H9 (cell line): Measurements from ENCODE around the gene CAPN3. TPM values are rescaled to one million over a fixed set of nuclear protein-coding genes. Genes with fewer than 3 reads are reported as not detected.

Source experiments
- DNase-seq: peaks from one replicate; pipeline ENCODE4 v3.0.0-alpha.2; 2017
- H2AFZ ChIP-seq: one replicate; pipeline ENCODE4 v1.6.1; 2013; ENCODE audit warnings: mild to moderate bottlenecking, low read length, control low read depth, moderate library complexity
- H2AK5ac ChIP-seq: 2 replicates; pipeline ENCODE4 v1.6.1; 2013; ENCODE audit warnings: low read length, control low read depth, mixed read lengths; ENCODE audit not compliant: insufficient read length
- H2BK120ac ChIP-seq: one replicate; pipeline ENCODE4 v1.6.1; 2013; ENCODE audit warnings: low read depth, mild to moderate bottlenecking, low read length, control low read depth, inconsistent platforms; ENCODE audit not compliant: poor library complexity, severe bottlenecking
- H2BK12ac ChIP-seq: 2 replicates; pipeline ENCODE4 v1.6.1; 2013; ENCODE audit warnings: low read length, control low read depth, mixed read lengths, low read depth; ENCODE audit not compliant: insufficient read length
- H2BK15ac ChIP-seq: 2 replicates; pipeline ENCODE4 v1.6.1; 2013; ENCODE audit warnings: low read depth, low read length, control low read depth
- H2BK20ac ChIP-seq: one replicate; pipeline ENCODE4 v1.6.1; 2013; ENCODE audit warnings: low read depth, mild to moderate bottlenecking, low read length, control low read depth, inconsistent platforms; ENCODE audit not compliant: poor library complexity, severe bottlenecking
- H2BK5ac ChIP-seq: 2 replicates; pipeline ENCODE4 v1.6.1; 2013; ENCODE audit warnings: low read length, control low read depth, mixed read lengths; ENCODE audit not compliant: insufficient read length
- H3K14ac ChIP-seq: 2 replicates; pipeline ENCODE4 v1.6.1; 2013; ENCODE audit warnings: low read length, control low read depth; ENCODE audit not compliant: insufficient read depth
- H3K18ac ChIP-seq: 2 replicates; pipeline ENCODE4 v1.6.1; 2013; ENCODE audit warnings: low read depth, mild to moderate bottlenecking, mixed read lengths, low read length, control low read depth; ENCODE audit not compliant: insufficient read length
- H3K23ac ChIP-seq: 2 replicates; pipeline ENCODE4 v1.6.1; 2013; ENCODE audit warnings: low read length, control low read depth, mixed read lengths, low read depth; ENCODE audit not compliant: insufficient read length
- H3K23me2 ChIP-seq: 2 replicates; pipeline ENCODE4 v1.6.1; 2013; ENCODE audit warnings: low read depth, mild to moderate bottlenecking, mixed read lengths, low read length, control low read depth; ENCODE audit not compliant: insufficient read length, poor library complexity, severe bottlenecking
- H3K27ac ChIP-seq: 2 replicates; pipeline ENCODE4 v1.5.1; 2013; ENCODE audit warnings: low read length, control low read depth, mixed read lengths, low read depth; ENCODE audit not compliant: insufficient read length
- H3K27me3 ChIP-seq: 2 replicates; pipeline ENCODE4 v1.6.1; 2013; ENCODE audit warnings: low read length, control low read depth, inconsistent platforms; ENCODE audit not compliant: insufficient read depth
- H3K4ac ChIP-seq: 2 replicates; pipeline ENCODE4 v1.6.1; 2013; ENCODE audit warnings: low read depth, mild to moderate bottlenecking, control low read depth, inconsistent platforms, low read length, moderate library complexity
- H3K4me1 ChIP-seq: 2 replicates; pipeline ENCODE4 v1.6.1; 2013; ENCODE audit warnings: low read length, control low read depth, inconsistent platforms; ENCODE audit not compliant: insufficient read depth
- H3K4me2 ChIP-seq: 2 replicates; pipeline ENCODE4 v1.6.1; 2013; ENCODE audit warnings: low read length, control low read depth, mixed read lengths; ENCODE audit not compliant: insufficient read length, insufficient read depth
- H3K56ac ChIP-seq: 2 replicates; pipeline ENCODE4 v1.6.1; 2013; ENCODE audit warnings: low read depth, mild to moderate bottlenecking, mixed read lengths, low read length, control low read depth; ENCODE audit not compliant: insufficient read length
- H3K79me1 ChIP-seq: 2 replicates; pipeline ENCODE4 v1.6.1; 2013; ENCODE audit warnings: low read depth, mild to moderate bottlenecking, moderate library complexity, low read length, control low read depth, inconsistent platforms; ENCODE audit not compliant: insufficient read depth, poor library complexity, severe bottlenecking
- H3K79me2 ChIP-seq: 2 replicates; pipeline ENCODE4 v1.6.1; 2013; ENCODE audit warnings: low read length, control low read depth, inconsistent platforms; ENCODE audit not compliant: insufficient read depth
- H3K9ac ChIP-seq: 2 replicates; pipeline ENCODE4 v1.6.1; 2013; ENCODE audit warnings: low read length, control low read depth, mixed read lengths; ENCODE audit not compliant: insufficient read length; ENCODE audit errors: extremely low read depth
- H3K9me3 ChIP-seq: one replicate; pipeline ENCODE4 v1.6.1; 2013; ENCODE audit warnings: low read depth, low read length, inconsistent platforms; ENCODE audit not compliant: control insufficient read depth
- H3T11ph ChIP-seq: one replicate; pipeline ENCODE4 v1.6.1; 2013; ENCODE audit warnings: mild to moderate bottlenecking, low read length, control low read depth, inconsistent platforms
- H4K20me1 ChIP-seq: one replicate; pipeline ENCODE4 v1.6.1; 2013; ENCODE audit not compliant: control insufficient read depth, insufficient read length, insufficient read depth
- H4K5ac ChIP-seq: 2 replicates; pipeline ENCODE4 v1.6.1; 2013; ENCODE audit warnings: low read depth, mild to moderate bottlenecking, mixed read lengths, low read length, control low read depth; ENCODE audit not compliant: insufficient read length
- H4K8ac ChIP-seq: replicated peaks from 2 replicates; pipeline ENCODE4 v1.6.1; 2013; ENCODE audit warnings: low read length, control low read depth, mixed read lengths, low read depth; ENCODE audit not compliant: insufficient read length
- H4K91ac ChIP-seq: 2 replicates; pipeline ENCODE4 v1.6.1; 2013; ENCODE audit warnings: low read depth, mild to moderate bottlenecking, moderate library complexity, mixed read lengths, low read length, control low read depth; ENCODE audit not compliant: insufficient read length
- H3K27ac Mint-ChIP-seq, 3 experiments: 2 replicates in 2 of 3; 3 replicates in 1 of 3; pipeline ENCODE4 v1.8.0; 2020 to 2021; ENCODE audit warnings: mixed read lengths in 3 of 3, mild to moderate bottlenecking in 1 of 3, moderate library complexity in 1 of 3
- H3K27me3 Mint-ChIP-seq: 2 replicates; pipeline ENCODE4 v1.8.0; 2021; ENCODE audit warnings: low read depth, mild to moderate bottlenecking, moderate library complexity, mixed read lengths
- H3K36me3 Mint-ChIP-seq, 3 experiments: 2 replicates in 2 of 3; 3 replicates in 1 of 3; pipeline ENCODE4 v1.8.0; 2020 to 2021; ENCODE audit warnings: low read depth in 3 of 3, mixed read lengths in 3 of 3; ENCODE audit not compliant: insufficient read depth in 1 of 3
- H3K4me1 Mint-ChIP-seq, 2 experiments: 2 replicates each; pipeline ENCODE4 v1.8.0; 2020; ENCODE audit warnings: mixed read lengths in 2 of 2
- H3K4me3 Mint-ChIP-seq, 2 experiments: 2 replicates in 1 of 2; 3 replicates in 1 of 2; pipeline ENCODE4 v1.8.0; 2020 to 2021; ENCODE audit warnings: mild to moderate bottlenecking in 2 of 2, mixed read lengths in 2 of 2, moderate library complexity in 1 of 2
- H3K9me3 Mint-ChIP-seq, 2 experiments: 2 replicates in 1 of 2; 3 replicates in 1 of 2; pipeline ENCODE4 v1.8.0; 2020; ENCODE audit warnings: mild to moderate bottlenecking in 2 of 2, mixed read lengths in 2 of 2, moderate library complexity in 1 of 2
- WGBS: extraction: QIAGEN DNeasy Blood & Tissue Kit; methylation state at CpG from one replicate; pipeline ENCODE4 v1.1.7; 2013; ENCODE audit warnings: missing lambda C conversion rate, low lambda C conversion rate, mixed read lengths; ENCODE audit not compliant: insufficient read length; ENCODE audit errors: extremely low coverage; 5-methylcytosine and 5-hydroxymethylcytosine counted together
- total RNA-seq: library from RNA; stranded (reverse); gene quantifications from 2 replicates; pipeline ENCODE4 v1.2.1, GENCODE V29; 2021
- TF ChIP-seq, protein P1 (sequence below): fragments of 200-600 bp; sonication (generic); conservative IDR thresholded peaks from 3 replicates; pipeline ENCODE4 v1.8.0; 2021; ENCODE audit warnings: antibody characterized with exemption, mild to moderate bottlenecking

CAPN3 gene
- total RNA-seq, 1 experiment from 2014 or later = 0.31 TPM

DNA sequence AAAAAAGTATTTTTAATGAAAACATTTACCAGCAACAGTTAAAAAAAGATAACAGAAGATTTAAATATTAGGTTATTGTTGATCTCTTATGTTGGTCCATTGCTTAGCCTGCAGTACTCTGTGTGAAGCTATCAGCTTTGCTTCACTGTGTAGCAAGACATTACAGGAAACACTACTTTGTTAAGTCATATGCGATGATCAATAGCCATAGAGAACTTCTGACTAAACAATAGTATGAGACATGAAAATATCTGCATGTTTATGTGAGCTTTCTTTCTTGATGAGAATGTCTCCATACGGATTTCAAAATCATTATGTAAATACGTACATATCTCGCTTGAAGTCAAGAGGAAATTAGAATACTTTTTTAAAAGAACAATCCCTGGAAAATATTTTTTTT lies 27.0 kb upstream of the CAPN3 start:
- Mint-ChIP-seq H3K27ac (no peak overlapping the region), H3K9me3 (peaks cover 9 to 17% of the 10 kb centered on the region in 2 experiments), H3K36me3 (peaks cover 7 to 19% (median 11%) of the 10 kb centered on the region in 3 experiments), H3K4me1 (0 out of 4 replicates have a peak, but pooled peaks cover 0 to 2% of the 10 kb centered on the region in 2 experiments), H3K27me3 (no peaks in the 10 kb centered on the region), H3K4me3 (no peak overlapping the region)
- Histone ChIP-seq H3K79me1 (no peaks in the 10 kb centered on the region), H2AFZ (no peak overlapping the region), H2BK20ac (no peak overlapping the region), H2BK120ac (no peak overlapping the region), H3K9ac (no peak overlapping the region), H2AK5ac (no peak overlapping the region), H2BK15ac (no peak overlapping the region), H3K4me1 (no peaks in the 10 kb centered on the region), H3K4ac (no peak overlapping the region), H4K8ac (no peak overlapping the region), H3K9me3 (no peaks in the 10 kb centered on the region), H3K4me2 (no peak overlapping the region), H4K91ac (no peak overlapping the region), H3K56ac (no peak overlapping the region), H3K79me2 (no peaks in the 10 kb centered on the region), H3T11ph (no peak overlapping the region), H3K23ac (no peak overlapping the region), H4K5ac (no peak overlapping the region), H3K27ac (no peak overlapping the region), H3K27me3 (no peaks in the 10 kb centered on the region), H2BK12ac (no peak overlapping the region), H3K18ac (no peak overlapping the region), H3K14ac (no peak overlapping the region), H4K20me1 (no peaks in the 10 kb centered on the region), H2BK5ac (no peak overlapping the region), H3K23me2 (no peaks in the 10 kb centered on the region)
- WGBS = no CpG with 5 or more reads among the region's 4 CpGs
- TF ChIP-seq, protein P1, sequence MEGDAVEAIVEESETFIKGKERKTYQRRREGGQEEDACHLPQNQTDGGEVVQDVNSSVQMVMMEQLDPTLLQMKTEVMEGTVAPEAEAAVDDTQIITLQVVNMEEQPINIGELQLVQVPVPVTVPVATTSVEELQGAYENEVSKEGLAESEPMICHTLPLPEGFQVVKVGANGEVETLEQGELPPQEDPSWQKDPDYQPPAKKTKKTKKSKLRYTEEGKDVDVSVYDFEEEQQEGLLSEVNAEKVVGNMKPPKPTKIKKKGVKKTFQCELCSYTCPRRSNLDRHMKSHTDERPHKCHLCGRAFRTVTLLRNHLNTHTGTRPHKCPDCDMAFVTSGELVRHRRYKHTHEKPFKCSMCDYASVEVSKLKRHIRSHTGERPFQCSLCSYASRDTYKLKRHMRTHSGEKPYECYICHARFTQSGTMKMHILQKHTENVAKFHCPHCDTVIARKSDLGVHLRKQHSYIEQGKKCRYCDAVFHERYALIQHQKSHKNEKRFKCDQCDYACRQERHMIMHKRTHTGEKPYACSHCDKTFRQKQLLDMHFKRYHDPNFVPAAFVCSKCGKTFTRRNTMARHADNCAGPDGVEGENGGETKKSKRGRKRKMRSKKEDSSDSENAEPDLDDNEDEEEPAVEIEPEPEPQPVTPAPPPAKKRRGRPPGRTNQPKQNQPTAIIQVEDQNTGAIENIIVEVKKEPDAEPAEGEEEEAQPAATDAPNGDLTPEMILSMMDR = no peak
- DNase-seq = no peak
